ENCODE results near the gene MACF1. TPM values are rescaled to one million over a fixed set of nuclear protein-coding genes. Genes with fewer than 3 reads are reported as not detected.
A peak's percentile ranks its signal among the peaks of the same experiment; 100 is the strongest.

Gene MACF1
- total RNA-seq, 1 experiment from 2014 or later = 103 TPM

GRCh38 chr1:39199593-39199992 lies 4.9 kb upstream of the MACF1 start:
- BruUV-seq (replicated peaks) = no TSS peak
- no peak for DNase-seq
- Histone ChIP-seq H3K4me3 (ENCODE audit: low read length) (no peak overlapping the region), H2AFZ (ENCODE audit: low read length) (no peak overlapping the region), H3K27ac (ENCODE audit: low read length) (no peak overlapping the region), H3F3A (ENCODE audit: low read length, unreplicated experiment) (peaks cover 8% of the 10 kb centered on the region), H3K27me3 (ENCODE audit: low read length) (no peaks in the 10 kb centered on the region), H3K79me2 (ENCODE audit: low read length) (peaks cover 55% of the 10 kb centered on the region), H4K20me1 (ENCODE audit: low read length) (no peaks in the 10 kb centered on the region), H3K4me1 (ENCODE audit: insufficient read depth, low read length) (peaks cover 38% of the 10 kb centered on the region), H3K9me2 (replicated peaks; ENCODE audit: low read length) (no peaks in the 10 kb centered on the region), H3K9ac (ENCODE audit: low read length) (no peak overlapping the region), H3K4me2 (ENCODE audit: low read length) (no peak overlapping the region), H3K36me3 (ENCODE audit: low read depth, low read length) (no peaks in the 10 kb centered on the region), H3K9me3 (ENCODE audit: low read length) (no peaks in the 10 kb centered on the region)
- POLR2A ChIA-PET (ENCODE audit: unreplicated experiment) = interaction anchor here (0.6 kb wide), 1 partner anchor 94 kb away, joined by 4 read pairs; no protein-coding TSS in a partner anchor
- CTCF ChIA-PET = no interaction called here
- intact Hi-C loops (cut with micrococcal nuclease) = loop anchor here (10.0 kb wide), 1 partner anchor 195 kb away; no protein-coding TSS in a partner anchor
- TF ChIP-seq CTCF (conservative IDR thresholded peaks at IDR 0.05; ENCODE audit: low read depth, low read length) = no peak
- TF ChIP-seq EZH2phosphoT487 (IDR thresholded peaks at IDR 0.05; ENCODE audit: borderline replicate concordance, low read length) = no peak
- ATAC-seq = no peak

DNA sequence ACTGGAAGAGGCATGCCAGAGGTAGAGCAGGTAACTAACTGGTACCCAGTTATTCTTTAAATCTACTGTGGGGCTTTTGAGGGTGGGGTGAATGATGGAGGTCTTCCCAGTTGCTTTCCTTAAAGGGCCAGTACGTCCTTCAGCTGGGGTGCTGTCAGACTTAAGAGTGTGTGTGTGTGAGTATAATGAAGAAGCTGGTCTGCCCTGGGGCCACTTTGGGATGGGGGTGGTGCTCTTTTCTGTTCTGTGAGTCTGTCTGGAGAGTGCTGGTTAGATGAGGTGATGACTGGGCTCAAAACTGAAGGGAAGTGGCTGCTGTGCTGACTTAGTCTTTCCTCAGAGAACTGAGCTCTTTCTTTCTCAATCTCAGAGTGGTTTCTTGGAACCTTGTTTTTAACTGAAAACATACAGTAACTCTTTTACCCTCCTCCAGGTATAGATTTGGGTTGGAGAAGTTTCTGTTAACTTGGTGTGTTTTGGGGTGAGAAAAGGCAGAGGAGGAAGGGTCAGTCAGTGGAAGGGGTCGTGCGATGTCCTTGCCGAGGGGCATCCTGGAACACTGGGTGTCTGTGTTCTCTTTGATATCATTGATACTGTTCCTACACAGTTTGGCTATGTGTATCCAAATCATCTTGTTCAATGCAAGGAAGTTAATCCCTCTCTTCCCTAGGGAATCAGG lies 746 bp downstream of the MACF1 start:
- peak overlapping the region; percentile 43 for H3K4me2 ChIP-seq (ENCODE audit: low read length)
- ATAC-seq (peak; percentile 37), DNase-seq (peak; percentile 35)
- H3K9me2 ChIP-seq (replicated peaks; ENCODE audit: low read length) = no peaks in the 10 kb centered on the region
- intact Hi-C loops (cut with micrococcal nuclease) = no loop called here
- H3K27ac ChIP-seq (ENCODE audit: low read length) = peak overlapping the region; percentile 31
- H3K9ac ChIP-seq (ENCODE audit: low read length) = 0 out of 2 replicates have a peak overlapping the region, but pooled peaks have one; percentile 7
- no peak overlapping the region for H3K4me3 ChIP-seq (ENCODE audit: low read length)
- H3K9me3 ChIP-seq (ENCODE audit: low read length) = no peaks in the 10 kb centered on the region
- H2AFZ ChIP-seq (ENCODE audit: low read length) = no peak overlapping the region
- TF ChIP-seq EZH2 (IDR thresholded peaks at IDR 0.05; ENCODE audit: low read length, unreplicated experiment) (no peak), CTCF (conservative IDR thresholded peaks at IDR 0.05; ENCODE audit: low read depth, low read length) (no peak), EZH2phosphoT487 (IDR thresholded peaks at IDR 0.05; ENCODE audit: borderline replicate concordance, low read length) (no peak)
- ChIA-PET POLR2A (ENCODE audit: unreplicated experiment) (no interaction called here), CTCF (interaction anchor here (0.6 to 1.5 kb wide), 3 partner anchors 10 to 53 kb away, joined by 3 to 7 read pairs (median 4); no protein-coding TSS in a partner anchor)
- H3K36me3 ChIP-seq (ENCODE audit: low read depth, low read length) = no peaks in the 10 kb centered on the region
- H4K20me1 ChIP-seq (ENCODE audit: low read length) = no peaks in the 10 kb centered on the region
- no peaks in the 10 kb centered on the region for H3K27me3 ChIP-seq (ENCODE audit: low read length)
- peaks cover 17% of the 10 kb centered on the region for H3K4me1 ChIP-seq (ENCODE audit: insufficient read depth, low read length)
- H3F3A ChIP-seq (ENCODE audit: low read length, unreplicated experiment) = no peaks in the 10 kb centered on the region
- peaks cover 46% of the 10 kb centered on the region for H3K79me2 ChIP-seq (ENCODE audit: low read length)
- no TSS peak for BruUV-seq (replicated peaks)

DNA sequence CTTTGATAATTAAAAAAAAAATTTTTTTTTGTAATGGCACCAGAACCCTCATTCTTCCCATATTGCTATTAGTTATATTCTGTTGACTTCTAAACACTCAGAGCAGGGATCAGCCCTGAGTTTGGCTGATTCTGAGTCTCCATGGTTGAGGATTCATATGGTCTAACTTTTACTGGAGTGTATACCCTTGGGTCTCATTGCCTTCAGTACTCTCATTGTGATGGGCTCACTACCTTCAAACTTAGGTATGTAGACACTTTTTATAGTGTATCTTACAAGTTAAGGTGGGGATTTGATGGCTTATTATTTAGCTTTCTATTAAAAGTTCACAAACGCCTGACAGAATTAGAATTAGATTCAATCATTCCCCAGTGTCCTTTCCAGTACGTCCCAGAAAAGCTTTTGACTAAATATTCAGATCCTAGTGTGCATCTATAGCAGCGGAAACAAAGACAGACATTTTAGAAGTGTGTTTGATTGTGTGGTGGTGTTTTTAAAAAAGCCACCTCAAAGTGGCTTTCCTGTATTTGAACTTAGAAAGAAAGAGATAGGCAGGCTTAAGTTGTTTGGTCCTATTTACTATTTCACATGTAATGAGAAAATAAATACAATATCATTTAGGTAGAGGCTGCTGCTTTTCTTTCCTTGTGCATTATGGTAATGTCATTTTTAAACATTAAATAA lies 1.4 kb downstream of the MACF1 start:
- H3K27ac ChIP-seq (ENCODE audit: low read length) = no peak overlapping the region
- ChIA-PET POLR2A (ENCODE audit: unreplicated experiment) (no interaction called here), CTCF (interaction anchor here (1.0 to 1.5 kb wide), 2 partner anchors 13 to 53 kb away, joined by 4 to 7 read pairs; no protein-coding TSS in a partner anchor)

More for the DNA sequence above, 1.4 kb downstream of the MACF1 start:
- Histone ChIP-seq H3K9me2 (replicated peaks; ENCODE audit: low read length) (no peaks in the 10 kb centered on the region), H3K4me2 (ENCODE audit: low read length) (no peak overlapping the region), H3K9ac (ENCODE audit: low read length) (no peak overlapping the region), H3K9me3 (ENCODE audit: low read length) (no peaks in the 10 kb centered on the region), H2AFZ (ENCODE audit: low read length) (no peak overlapping the region), H3K27me3 (ENCODE audit: low read length) (no peaks in the 10 kb centered on the region), H3F3A (ENCODE audit: low read length, unreplicated experiment) (no peaks in the 10 kb centered on the region), H3K79me2 (ENCODE audit: low read length) (peaks cover 50% of the 10 kb centered on the region), H3K4me1 (ENCODE audit: insufficient read depth, low read length) (peaks cover 17% of the 10 kb centered on the region), H4K20me1 (ENCODE audit: low read length) (no peaks in the 10 kb centered on the region), H3K4me3 (ENCODE audit: low read length) (no peak overlapping the region), H3K36me3 (ENCODE audit: low read depth, low read length) (no peaks in the 10 kb centered on the region)
- no TSS peak for BruUV-seq (replicated peaks)
- TF ChIP-seq CTCF (conservative IDR thresholded peaks at IDR 0.05; ENCODE audit: low read depth, low read length) (no peak), EZH2phosphoT487 (IDR thresholded peaks at IDR 0.05; ENCODE audit: borderline replicate concordance, low read length) (no peak), EZH2 (IDR thresholded peaks at IDR 0.05; ENCODE audit: low read length, unreplicated experiment) (no peak)
- DNase-seq (no peak), ATAC-seq (no peak)
- intact Hi-C loops (cut with micrococcal nuclease) = no loop called here

Measured in PC-3 (cell line).